ENCODE measurements around the gene CDH6.
A peak's percentile ranks its signal among the peaks of the same experiment; 100 is the strongest.

CDH6 gene

DNA sequence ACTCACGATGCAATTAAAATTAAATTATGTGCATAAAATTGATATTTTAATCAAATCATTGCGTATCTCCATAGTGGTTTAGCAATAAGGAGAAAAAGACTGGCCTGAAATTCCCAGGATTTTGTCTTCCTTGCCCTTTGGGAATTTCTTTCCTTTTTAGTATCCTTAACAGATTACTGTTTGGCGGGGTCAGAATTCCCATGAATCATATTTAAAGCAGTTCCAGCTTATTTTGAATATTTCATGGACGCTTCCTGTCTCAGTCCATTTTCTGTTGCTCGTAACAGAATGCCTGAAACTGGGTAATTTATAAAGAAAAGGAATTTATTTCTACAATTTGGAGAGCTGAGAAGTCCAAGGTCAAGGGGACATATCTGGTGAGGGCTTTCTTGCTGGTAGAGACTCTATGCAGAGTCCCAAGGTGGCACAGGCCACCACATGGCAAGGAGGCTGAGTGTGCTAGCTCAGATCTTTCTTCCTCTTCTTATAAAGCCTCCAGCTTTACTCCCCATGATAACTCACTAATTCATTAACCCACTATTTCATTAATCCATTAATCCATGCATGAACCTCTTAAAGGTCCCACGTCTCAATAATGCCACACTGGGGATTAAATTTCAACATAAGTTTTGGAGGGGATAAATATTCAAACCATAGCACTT lies 37.8 kb downstream of the CDH6 start:
- TF ChIP-seq, protein P1, sequence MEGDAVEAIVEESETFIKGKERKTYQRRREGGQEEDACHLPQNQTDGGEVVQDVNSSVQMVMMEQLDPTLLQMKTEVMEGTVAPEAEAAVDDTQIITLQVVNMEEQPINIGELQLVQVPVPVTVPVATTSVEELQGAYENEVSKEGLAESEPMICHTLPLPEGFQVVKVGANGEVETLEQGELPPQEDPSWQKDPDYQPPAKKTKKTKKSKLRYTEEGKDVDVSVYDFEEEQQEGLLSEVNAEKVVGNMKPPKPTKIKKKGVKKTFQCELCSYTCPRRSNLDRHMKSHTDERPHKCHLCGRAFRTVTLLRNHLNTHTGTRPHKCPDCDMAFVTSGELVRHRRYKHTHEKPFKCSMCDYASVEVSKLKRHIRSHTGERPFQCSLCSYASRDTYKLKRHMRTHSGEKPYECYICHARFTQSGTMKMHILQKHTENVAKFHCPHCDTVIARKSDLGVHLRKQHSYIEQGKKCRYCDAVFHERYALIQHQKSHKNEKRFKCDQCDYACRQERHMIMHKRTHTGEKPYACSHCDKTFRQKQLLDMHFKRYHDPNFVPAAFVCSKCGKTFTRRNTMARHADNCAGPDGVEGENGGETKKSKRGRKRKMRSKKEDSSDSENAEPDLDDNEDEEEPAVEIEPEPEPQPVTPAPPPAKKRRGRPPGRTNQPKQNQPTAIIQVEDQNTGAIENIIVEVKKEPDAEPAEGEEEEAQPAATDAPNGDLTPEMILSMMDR (IDR thresholded peaks at IDR 0.05; ENCODE audit: borderline replicate concordance, control extremely low read depth, extremely low read depth, insufficient read depth, missing control alignments) = no peak
- in situ Hi-C loops (cut with MboI; ENCODE audit: low sequenced_read_pairs, unreplicated experiment) = no loop called here
- no peak for DNase-seq (ENCODE audit: low spot score)

DNA sequence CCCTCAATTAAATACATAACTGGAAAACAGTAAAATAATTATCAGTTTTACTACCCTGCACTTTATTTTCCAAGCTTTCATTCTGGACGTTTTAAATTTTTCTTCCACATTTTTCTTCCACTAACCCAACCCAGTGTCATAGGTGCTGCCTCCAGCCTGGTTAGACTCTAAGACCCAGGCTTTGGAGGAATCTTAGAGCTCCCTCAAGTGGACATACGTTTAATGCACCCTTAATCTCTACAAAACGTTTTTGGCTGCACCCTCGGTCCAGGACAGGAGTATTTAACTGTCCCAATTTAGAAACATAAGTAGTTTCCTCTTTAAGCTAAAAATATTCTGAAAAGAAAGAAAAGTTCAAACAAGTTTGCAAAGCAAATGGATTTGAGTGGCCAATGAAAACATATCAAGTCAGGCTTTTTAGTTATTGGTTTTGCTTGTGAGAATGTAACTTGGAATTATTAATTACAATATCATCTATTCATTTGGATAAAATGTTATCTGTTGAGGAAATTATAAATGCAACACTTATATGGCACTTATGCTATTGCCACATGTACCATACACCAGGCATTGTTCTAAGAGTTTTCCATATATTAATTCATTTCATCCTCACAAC lies 38.9 kb downstream of the CDH6 start:
- peak; percentile 30 for DNase-seq (ENCODE audit: low spot score)
- TF ChIP-seq, protein P1 (IDR thresholded peaks at IDR 0.05; ENCODE audit: borderline replicate concordance, control extremely low read depth, extremely low read depth, insufficient read depth, missing control alignments) = peak; percentile 54
- in situ Hi-C loops (cut with MboI; ENCODE audit: low sequenced_read_pairs, unreplicated experiment) = no loop called here

DNA sequence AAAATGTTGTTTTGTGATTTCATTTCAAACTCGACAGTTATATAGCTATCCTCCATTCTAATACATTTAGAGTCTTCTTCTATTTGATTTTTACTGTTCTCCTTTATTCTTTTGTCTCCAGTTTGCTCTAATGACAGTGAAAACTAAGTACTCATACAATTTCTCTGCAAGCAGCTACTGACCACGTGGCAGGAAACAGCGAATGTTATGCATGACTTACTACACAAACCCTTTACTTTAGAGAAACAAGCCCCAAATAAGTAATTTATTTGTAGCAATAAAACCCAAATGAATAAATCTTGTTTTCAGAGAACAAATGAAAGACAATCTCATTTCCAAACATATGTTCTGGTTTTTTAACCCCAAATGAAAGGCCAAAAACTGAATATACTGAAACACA lies 41.9 kb downstream of the CDH6 start:
- DNase-seq (ENCODE audit: low spot score) = no peak
- TF ChIP-seq, protein P1 (IDR thresholded peaks at IDR 0.05; ENCODE audit: borderline replicate concordance, control extremely low read depth, extremely low read depth, insufficient read depth, missing control alignments) = no peak
- in situ Hi-C loops (cut with MboI; ENCODE audit: low sequenced_read_pairs, unreplicated experiment) = no loop called here

DNA sequence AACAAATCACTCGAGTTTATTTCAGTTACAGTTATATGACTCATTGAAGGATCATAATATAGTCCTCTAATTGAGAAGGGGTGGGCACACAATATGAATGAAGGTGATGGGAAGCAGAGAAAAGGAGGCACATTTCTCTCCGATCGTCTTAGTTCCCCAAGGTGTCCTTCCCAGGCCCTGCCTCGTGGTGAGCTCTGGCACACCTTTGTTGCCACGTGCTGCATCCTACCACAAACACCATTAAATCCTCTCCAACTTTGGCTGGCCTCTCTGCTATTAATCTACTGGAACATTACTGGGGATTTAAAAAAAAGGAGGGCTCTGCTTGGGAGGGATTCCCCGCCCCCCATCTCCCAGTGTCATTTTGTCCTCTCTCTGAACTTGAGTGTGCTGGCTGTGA lies 42.9 kb downstream of the CDH6 start:
- TF ChIP-seq, protein P1 (IDR thresholded peaks at IDR 0.05; ENCODE audit: borderline replicate concordance, control extremely low read depth, extremely low read depth, insufficient read depth, missing control alignments) = no peak
- DNase-seq (ENCODE audit: low spot score) = no peak
- in situ Hi-C loops (cut with MboI; ENCODE audit: low sequenced_read_pairs, unreplicated experiment) = no loop called here

DNA sequence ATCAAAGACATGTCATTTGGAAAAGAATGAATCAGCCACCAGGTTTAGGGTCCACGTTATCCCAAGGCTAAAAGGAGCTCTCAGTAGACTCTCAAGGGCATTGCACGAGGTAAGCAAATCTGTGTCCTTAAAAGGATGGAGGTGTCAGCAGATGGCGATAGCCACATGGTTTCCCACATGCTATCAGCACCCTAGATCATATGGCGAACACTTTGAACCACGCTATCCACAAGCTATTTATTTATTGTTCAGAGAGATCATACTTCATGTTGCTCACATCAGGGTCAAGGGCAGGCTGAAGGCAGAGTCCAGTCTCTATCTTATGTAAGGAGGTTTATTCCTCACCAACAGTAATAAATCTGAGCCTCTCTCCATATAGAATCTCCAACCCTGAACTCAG lies 43.7 kb downstream of the CDH6 start:
- TF ChIP-seq, protein P1 (IDR thresholded peaks at IDR 0.05; ENCODE audit: borderline replicate concordance, control extremely low read depth, extremely low read depth, insufficient read depth, missing control alignments) = no peak
- no peak for DNase-seq (ENCODE audit: low spot score)
- in situ Hi-C loops (cut with MboI; ENCODE audit: low sequenced_read_pairs, unreplicated experiment) = no loop called here

DNA sequence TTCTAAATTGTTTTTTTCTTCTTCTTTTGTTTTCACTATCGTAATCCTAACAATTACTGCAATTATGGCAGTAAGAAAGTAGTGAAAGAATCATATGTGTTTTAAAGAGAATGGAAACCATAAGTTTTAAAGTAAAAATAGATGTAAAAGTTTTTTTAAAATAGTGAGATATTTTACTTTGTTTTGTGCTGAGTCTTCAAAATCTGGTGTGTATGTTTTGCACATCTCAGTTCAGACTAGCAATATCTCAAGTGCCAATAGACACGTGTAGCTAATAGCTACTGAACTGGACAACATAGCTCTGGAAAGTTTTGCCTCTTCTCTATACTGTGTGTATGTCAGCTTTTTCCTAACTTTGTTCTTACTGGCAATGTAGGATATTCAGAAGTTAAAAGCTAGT lies 45.0 kb downstream of the CDH6 start:
- no peak for DNase-seq (ENCODE audit: low spot score)
- in situ Hi-C loops (cut with MboI; ENCODE audit: low sequenced_read_pairs, unreplicated experiment) = no loop called here
- TF ChIP-seq, protein P1 (IDR thresholded peaks at IDR 0.05; ENCODE audit: borderline replicate concordance, control extremely low read depth, extremely low read depth, insufficient read depth, missing control alignments) = no peak
